ENCODE measurements around the gene PPP2R5D.
A peak's percentile ranks its signal among the peaks of the same experiment; 100 is the strongest.
"Not testable (repeated sequence)": the region's sequence is repeated elsewhere in the genome, so short reads cannot be mapped to it uniquely, and the experiment has no call there.

Gene PPP2R5D

GRCh38 chr6:43033496-43034189 lies 49.3 kb downstream of the PPP2R5D start:
- DNase-seq = no peak

GRCh38 chr6:43034190-43034525 lies 49.8 kb downstream of the PPP2R5D start:
- DNase-seq = no peak

GRCh38 chr6:43035495-43036194 lies 51.3 kb downstream of the PPP2R5D start:
- no peak for DNase-seq

- DNase-seq = no peak
These were observed 52.3 kb downstream of the PPP2R5D start for GRCh38 chr6:43036712-43037111.

DNA sequence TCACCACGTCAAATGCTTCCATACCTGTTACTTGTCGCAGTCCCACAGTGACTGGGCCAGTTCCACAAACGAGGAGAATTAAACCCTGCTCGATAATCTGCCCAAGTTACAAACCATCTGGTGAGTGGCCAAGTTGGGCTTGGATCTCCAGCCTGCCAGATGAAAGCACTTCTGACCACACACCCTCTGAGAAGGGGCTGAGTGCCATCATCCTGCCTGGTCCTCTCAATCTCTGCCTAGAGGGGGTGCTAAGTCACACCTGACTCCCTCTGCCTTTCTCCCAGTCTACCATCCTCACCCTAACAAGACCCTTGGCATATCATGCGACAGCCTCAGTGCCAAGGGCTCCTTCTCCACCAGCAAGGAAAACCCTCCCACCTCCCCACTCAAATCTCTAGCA lies 52.8 kb downstream of the PPP2R5D start:
- DNase-seq = no peak

DNA sequence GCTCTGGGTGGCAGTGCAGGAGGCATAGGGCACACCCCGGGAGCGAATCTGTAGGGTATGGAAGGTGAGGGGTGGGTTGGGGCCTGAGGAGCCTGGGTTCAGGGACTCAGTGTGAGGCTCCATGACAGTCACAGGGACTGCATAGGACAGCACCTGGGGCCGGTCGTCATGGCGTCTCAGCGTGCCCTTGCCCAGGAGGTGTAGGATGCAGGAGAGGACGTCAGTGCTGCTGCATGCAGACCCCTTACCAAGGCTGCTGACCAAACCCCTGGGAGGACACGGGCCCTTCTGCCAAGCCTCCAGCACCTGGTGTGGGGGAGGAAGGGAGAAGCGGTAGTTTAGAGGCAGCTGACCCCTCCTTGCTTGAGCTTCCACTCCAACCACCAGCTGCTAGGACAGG lies 53.3 kb downstream of the PPP2R5D start:
- no peak for DNase-seq

DNA sequence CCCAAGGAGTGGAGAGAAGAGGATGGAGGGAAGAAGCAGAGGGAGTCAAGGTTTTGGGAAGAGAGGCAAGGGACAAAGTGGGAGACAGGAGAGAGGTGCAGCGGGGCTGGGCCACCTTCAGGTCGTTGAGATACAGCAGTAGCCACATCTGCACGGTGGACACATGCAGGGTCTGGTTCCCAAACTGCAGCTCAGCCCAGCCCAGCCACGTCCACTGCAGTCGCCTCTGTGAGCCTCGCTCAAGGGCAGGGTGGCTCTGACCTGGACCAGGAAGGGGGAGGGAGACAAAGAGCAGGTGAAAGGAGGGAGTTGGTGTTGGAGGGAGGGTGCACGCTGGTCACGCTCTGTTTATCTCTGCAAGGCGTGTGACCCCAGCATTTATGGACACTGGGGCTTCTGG lies 54.4 kb downstream of the PPP2R5D start:
- DNase-seq = no peak

DNA sequence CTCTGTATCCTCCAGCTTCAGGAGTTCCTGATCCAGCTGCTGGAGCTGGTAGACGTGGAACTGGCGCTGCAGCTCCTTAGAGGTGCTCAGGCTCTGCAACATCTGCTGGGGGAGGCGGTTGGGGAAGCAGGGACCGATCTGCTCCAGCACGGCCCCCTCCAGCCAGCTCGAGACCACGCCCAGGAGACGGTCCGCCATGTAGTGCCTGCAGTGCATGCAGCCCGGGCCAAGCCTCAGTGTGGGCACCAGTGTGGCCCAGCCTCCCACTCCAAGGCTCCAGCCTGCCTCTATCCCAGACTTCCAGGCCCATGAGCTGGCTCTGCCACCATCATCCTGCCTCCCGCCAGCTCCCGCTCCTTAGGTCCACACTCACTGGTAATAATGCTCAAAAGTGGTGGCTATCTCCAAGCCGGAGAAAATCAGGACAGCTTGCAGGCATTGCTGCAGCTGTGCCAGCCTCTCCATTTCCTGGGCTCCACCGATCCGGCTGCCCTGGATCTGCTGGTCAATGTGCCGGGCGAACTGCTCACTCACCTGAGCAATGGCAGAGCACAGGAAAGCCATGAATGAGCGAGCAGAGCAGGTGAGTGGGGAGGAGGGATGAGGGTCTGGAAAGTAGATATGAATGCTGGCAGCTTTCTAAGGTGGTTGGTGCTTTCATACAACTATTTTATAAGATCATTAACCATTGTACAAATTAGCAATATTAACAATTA lies 56.3 kb downstream of the PPP2R5D start:
- no peak for DNase-seq

- not testable (repeated sequence) for DNase-seq
These were observed 57.1 kb downstream of the PPP2R5D start for GRCh38 chr6:43041475-43041874.

DNA sequence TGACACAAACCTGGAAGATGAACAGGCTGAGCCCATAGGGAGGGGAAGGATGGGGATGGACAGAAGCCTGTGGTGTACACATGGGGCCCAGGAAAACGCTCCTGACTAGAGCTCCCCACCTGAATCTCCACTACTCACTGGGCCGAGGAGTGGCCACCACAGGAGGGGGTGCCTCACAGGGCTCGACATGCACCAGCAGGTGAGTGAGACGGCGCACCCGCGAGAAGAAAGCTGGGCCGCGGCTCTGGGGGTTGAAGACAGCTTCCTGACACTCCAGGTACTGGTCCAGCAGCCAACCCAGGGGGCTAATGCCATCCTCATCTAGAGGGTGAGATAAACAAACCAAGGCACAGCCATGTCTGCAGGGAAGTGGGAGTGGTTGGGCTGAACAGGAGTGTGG lies 58.9 kb downstream of the PPP2R5D start:
- DNase-seq = no peak

GRCh38 chr6:43045371-43045930 lies 61.1 kb downstream of the PPP2R5D start:
- DNase-seq = no peak

DNA sequence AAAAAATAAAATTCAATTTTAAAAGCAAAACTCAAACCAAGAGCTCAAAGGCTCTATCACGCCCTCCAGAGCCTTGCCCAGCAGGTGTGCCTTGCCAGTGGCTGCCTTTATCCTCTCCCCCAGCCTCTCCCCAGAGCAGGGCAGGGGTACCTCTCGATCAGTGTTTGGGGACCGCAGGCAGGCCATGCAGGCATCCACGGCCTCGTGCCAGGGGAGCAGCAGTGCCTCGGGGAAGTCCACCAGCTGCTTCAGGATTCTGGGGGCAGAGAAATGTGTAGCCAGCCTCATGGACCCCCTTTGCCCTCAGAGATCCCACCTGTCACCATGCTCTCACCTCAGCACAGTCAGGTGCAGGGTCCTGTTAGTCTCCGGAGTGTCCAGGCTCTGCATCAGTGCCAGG lies 63.6 kb downstream of the PPP2R5D start:
- DNase-seq = no peak

DNA sequence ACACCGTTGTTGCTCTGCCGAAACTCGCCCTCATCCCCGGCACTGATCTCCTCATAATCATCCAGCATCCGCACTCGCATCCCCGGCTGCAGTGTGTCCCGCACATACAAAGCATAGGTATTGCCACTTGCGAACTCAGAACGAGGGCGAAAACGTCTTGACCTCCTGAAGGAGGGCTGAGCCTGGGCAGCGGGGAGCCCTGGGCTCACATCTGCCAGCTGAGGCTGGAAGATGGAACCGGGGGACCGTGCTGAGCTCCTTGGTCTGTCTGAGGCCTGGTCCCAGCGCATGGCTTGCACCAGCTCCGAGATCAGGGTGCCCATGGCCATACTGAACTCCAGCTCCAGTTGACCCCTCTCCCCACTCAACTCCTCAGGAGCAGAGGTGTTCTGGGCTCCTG lies 66.6 kb downstream of the PPP2R5D start:
- no peak for DNase-seq

DNA sequence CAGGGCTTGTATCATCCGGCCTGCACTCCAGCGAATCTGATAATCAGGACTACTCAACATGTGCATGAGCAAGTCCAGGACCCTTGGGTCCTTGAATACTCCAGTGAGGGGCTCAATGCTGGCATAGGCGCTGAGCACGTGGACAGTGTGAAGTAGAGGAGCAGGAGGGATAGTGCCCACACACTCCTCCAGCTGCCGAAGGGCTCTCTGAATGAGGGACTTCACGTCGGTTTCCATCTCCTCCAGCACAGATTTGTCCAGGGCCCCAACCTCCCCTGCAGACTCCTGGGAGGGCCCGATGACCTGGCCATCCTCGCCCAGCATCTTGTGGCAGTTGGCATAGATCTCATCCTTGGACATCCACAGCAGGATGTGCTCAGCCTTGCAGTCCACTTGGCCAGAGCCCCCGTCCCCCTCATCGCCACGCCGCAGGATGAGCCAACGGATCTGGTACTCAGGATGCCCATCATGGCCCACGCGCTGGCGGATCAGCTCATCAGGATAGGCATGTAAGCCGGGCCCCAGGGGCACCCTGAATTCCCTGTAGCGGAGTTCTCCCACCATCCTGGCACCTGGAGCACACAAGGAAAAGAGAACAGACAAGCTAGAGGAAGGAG lies 68.0 kb downstream of the PPP2R5D start:
- no peak for DNase-seq

GRCh38 chr6:43052842-43053544 lies 68.6 kb downstream of the PPP2R5D start:
- DNase-seq = no peak

DNA sequence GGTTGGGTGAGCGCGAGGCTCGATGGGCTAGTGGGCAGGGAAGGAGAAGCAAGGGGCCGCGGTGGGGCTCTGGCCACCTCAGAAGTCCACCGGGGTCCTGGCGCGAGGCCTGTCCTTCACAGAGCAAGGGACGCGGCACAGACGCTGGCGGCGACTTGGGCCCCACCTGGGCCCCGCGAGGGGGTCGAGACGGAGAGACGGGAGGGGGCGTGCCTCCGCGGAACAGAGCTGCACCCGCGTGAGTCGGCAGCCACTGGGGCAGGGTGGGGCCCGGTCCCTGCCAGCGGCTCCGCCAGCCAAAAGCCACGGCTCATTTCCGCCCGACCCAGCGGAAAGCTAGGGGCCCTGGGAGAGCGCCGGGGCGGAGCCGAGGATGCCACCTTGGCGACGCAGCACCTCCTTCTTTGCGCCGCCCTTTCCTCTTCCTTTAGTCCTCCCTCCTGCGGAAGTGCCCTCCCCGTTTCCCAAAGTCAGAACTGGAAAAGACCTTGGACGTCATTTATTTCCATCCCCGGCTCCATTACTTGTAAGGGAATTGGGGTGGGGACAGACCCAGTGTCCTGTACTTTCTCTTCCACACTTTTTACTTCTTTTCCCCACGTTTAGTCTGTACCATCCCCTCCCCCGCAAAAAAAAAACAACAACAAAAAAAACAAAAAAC lies 69.3 kb downstream of the PPP2R5D start, which contains the start of gene CUL7:
TSS of gene CUL7 (minus strand) at position 307 of the 661 bp plus-strand sequence. CDS start 1,063 bp downstream, outside the sequence.
- DNase-seq = peak; percentile 94

- DNase-seq = no peak
These were observed 70.0 kb downstream of the PPP2R5D start for GRCh38 chr6:43054206-43054943.

DNA sequence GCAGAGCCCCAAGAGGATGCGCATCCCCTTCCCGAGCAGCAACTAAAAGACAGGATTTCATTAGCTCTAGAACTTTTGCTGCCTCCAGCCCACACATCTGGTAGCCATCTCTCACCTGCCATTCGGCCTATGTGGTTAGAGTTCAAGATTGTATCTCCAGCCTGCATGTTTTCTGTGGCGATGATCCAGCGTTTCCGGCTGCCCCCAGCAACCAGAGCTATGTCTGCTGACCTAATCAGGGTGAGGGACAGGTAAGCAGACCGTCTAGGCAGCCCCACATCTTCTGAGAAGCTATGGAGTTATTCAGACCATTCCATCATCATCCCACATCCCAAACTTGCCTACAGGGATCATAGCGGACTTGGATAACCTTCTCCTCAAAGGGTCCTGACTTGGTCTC lies 71.6 kb downstream of the PPP2R5D start:
- no peak for DNase-seq

DNA sequence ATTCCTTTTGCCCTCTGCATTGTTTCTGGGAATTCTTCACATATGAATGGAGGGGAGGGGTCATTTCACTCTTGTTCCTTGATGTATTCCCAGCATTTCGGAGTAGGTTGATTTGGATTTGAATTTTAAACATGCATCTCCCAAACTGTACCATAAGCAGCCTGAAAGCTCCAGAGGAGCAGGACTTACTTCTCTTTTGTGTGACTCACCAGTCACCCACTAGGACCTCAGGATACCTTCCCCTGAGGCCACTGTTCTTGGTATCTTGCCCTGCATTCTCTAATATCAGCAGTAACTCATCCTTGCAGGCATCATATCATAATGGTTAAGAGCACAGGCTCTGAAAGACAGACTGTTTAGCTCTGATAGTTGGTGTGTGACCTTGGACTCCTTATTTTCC lies 74.2 kb downstream of the PPP2R5D start:
- DNase-seq = no peak

- DNase-seq = peak; percentile 99
These were observed 75.0 kb downstream of the PPP2R5D start, which contains the start of the genes KLC4 and MRPL2 for GRCh38 chr6:43059168-43060033. KLC4 (plus strand) TSS chr6:43059631; CDS start chr6:43061336, 1,705 bp downstream. MRPL2 (minus strand) TSS chr6:43059434; CDS start chr6:43059381, 53 bp downstream.

Data from CD4-positive, alpha-beta T cell treated with Interleukin-6 for 4 hours (primary cell).